IMR-90 (cell line): ENCODE measurements around the gene SMIM36. TPM values are rescaled to one million over a fixed set of nuclear protein-coding genes. Genes with fewer than 3 reads are reported as not detected.

ENCODE experiments used
- ATAC-seq: fragments of 200-7000 bp; cut with Tn5 transposase; 2 replicates; pipeline ENCODE4 v1.9.1; 2020; ENCODE audit warnings: low read depth, mild to moderate bottlenecking, moderate library complexity
- BruUV-seq: library from RNA; stranded (reverse); fragments of 400-500 nt; replicated peaks from 2 replicates; lab custom pipeline; 2021; lab: Mats Ljungman, UMichigan
- CTCF ChIA-PET: fragments of 300-600 bp; formaldehyde crosslinking; extraction: SDS; loops from one replicate; lab custom pipeline; 2021; ENCODE audit warnings: antibody characterized with exemption; lab: Yijun Ruan, JAX
- POLR2A ChIA-PET: fragments of 300-600 bp; sonication (Branson Sonifier 250); formaldehyde crosslinking; loops from one replicate; lab custom pipeline; 2022; ENCODE audit warnings: antibody characterized with exemption; ENCODE audit not compliant: unreplicated experiment; lab: Charles Lee
- DNase-seq: peaks from one replicate; pipeline ENCODE4 v3.0.0; 2013
- H2AFZ ChIP-seq: replicated peaks from 2 replicates; pipeline ENCODE3; 2013; ENCODE audit warnings: low read length, mild to moderate bottlenecking; ENCODE audit not compliant: poor library complexity
- H2AK5ac ChIP-seq: 2 replicates; pipeline ENCODE4 v1.6.1; 2013; ENCODE audit warnings: low read depth, low read length, inconsistent platforms
- H2AK9ac ChIP-seq: replicated peaks from 2 replicates; pipeline ENCODE3; 2013; ENCODE audit warnings: mild to moderate bottlenecking, low read depth, low read length, moderate library complexity; ENCODE audit not compliant: poor library complexity
- H2BK120ac ChIP-seq: 2 replicates; pipeline ENCODE4 v1.6.1; 2013; ENCODE audit warnings: low read depth, low read length, inconsistent platforms
- H2BK15ac ChIP-seq: 3 replicates; pipeline ENCODE4 v1.6.1; 2013; ENCODE audit warnings: low read depth, low read length, inconsistent platforms
- H2BK20ac ChIP-seq: 2 replicates; pipeline ENCODE4 v1.6.1; 2013; ENCODE audit warnings: low read depth, mild to moderate bottlenecking, inconsistent platforms, low read length, moderate library complexity
- H2BK5ac ChIP-seq: 2 replicates; pipeline ENCODE4 v1.6.1; 2013; ENCODE audit warnings: mild to moderate bottlenecking, low read depth, low read length, inconsistent platforms; ENCODE audit not compliant: poor library complexity, severe bottlenecking
- H3K14ac ChIP-seq: replicated peaks from 2 replicates; pipeline ENCODE4 v1.6.1; 2013; ENCODE audit warnings: low read depth, low read length, inconsistent platforms
- H3K18ac ChIP-seq: 2 replicates; pipeline ENCODE4 v1.6.1; 2013; ENCODE audit warnings: low read depth, low read length, control low read depth
- H3K23ac ChIP-seq: 2 replicates; pipeline ENCODE4 v1.6.1; 2013; ENCODE audit warnings: low read depth, low read length, inconsistent platforms
- H3K27ac ChIP-seq: 2 replicates; pipeline ENCODE4 v1.5.1; 2013; ENCODE audit warnings: mild to moderate bottlenecking, control low read depth, low read length; ENCODE audit not compliant: insufficient read depth
- H3K27me3 ChIP-seq: 2 replicates; pipeline ENCODE4 v1.6.1; 2013; ENCODE audit warnings: low read length; ENCODE audit not compliant: control insufficient read depth, insufficient read depth
- H3K36me3 ChIP-seq: 2 replicates; pipeline ENCODE4 v1.6.1; 2013; ENCODE audit warnings: low read length, mixed read lengths; ENCODE audit not compliant: control insufficient read depth, insufficient read depth
- H3K4ac ChIP-seq: 2 replicates; pipeline ENCODE4 v1.6.1; 2013; ENCODE audit warnings: low read depth, low read length, inconsistent platforms
- H3K4me1 ChIP-seq: 2 replicates; pipeline ENCODE4 v1.6.1; 2013; ENCODE audit warnings: low read length, mixed read lengths; ENCODE audit not compliant: control insufficient read depth, insufficient read depth
- H3K4me2 ChIP-seq: 2 replicates; pipeline ENCODE4 v1.6.1; 2013; ENCODE audit warnings: low read depth, mild to moderate bottlenecking, control low read depth, low read length, moderate library complexity
- H3K4me3 ChIP-seq: 2 replicates; pipeline ENCODE4 v1.5.1; 2013; ENCODE audit warnings: low read depth, mild to moderate bottlenecking, control low read depth, low read length, moderate library complexity; ENCODE audit not compliant: insufficient read depth
- H3K56ac ChIP-seq: 2 replicates; pipeline ENCODE4 v1.6.1; 2013; ENCODE audit warnings: low read length, inconsistent platforms; ENCODE audit not compliant: insufficient read depth; ENCODE audit errors: extremely low read depth
- H3K79me1 ChIP-seq, 2 experiments: 2 replicates each; pipeline ENCODE4 v1.6.1; 2013; ENCODE audit warnings: low read length in 2 of 2, inconsistent platforms in 1 of 2, low read depth in 1 of 2
- H3K9ac ChIP-seq: 2 replicates; pipeline ENCODE4 v1.6.1; 2013; ENCODE audit warnings: low read depth, low read length, control low read depth
- H3K9me1 ChIP-seq: 2 replicates; pipeline ENCODE4 v1.6.1; 2013; ENCODE audit warnings: low read length, inconsistent platforms; ENCODE audit not compliant: insufficient read depth
- H3K9me3 ChIP-seq: 2 replicates; pipeline ENCODE4 v1.6.1; 2013; ENCODE audit warnings: low read length; ENCODE audit not compliant: control insufficient read depth, insufficient read depth
- H4K20me1 ChIP-seq: 2 replicates; pipeline ENCODE4 v1.6.1; 2013; ENCODE audit warnings: low read length, inconsistent platforms; ENCODE audit not compliant: insufficient read depth
- H4K5ac ChIP-seq: 2 replicates; pipeline ENCODE4 v1.6.1; 2013; ENCODE audit warnings: mild to moderate bottlenecking, low read depth, low read length, control low read depth
- H4K8ac ChIP-seq, 2 experiments: 2 replicates each; pipeline ENCODE4 v1.6.1; 2013; ENCODE audit warnings: low read depth in 2 of 2, low read length in 2 of 2, control low read depth in 1 of 2, inconsistent platforms in 1 of 2
- H4K91ac ChIP-seq: 2 replicates; pipeline ENCODE4 v1.6.1; 2013; ENCODE audit warnings: low read depth, low read length, inconsistent platforms; ENCODE audit not compliant: insufficient read depth
- BHLHE40 ChIP-seq: fragments of 150-350 bp; IDR thresholded peaks from 2 replicates; pipeline ENCODE4 v1.6.1; 2016; ENCODE audit warnings: mild to moderate bottlenecking, low read depth, low read length
- CEBPB ChIP-seq: IDR thresholded peaks from 2 replicates; pipeline ENCODE4 v1.6.1; 2012; ENCODE audit warnings: low read depth, low read length, improper control_type of control experiment
- CHD1 ChIP-seq: IDR thresholded peaks from 2 replicates; pipeline ENCODE4 v1.6.1; 2012; ENCODE audit warnings: low read depth, low read length, improper control_type of control experiment
- ELK1 ChIP-seq: fragments of 150-350 bp; IDR thresholded peaks from 2 replicates; pipeline ENCODE4 v1.6.1; 2016; ENCODE audit warnings: low read depth, mild to moderate bottlenecking, low read length, moderate library complexity, borderline replicate concordance
- FOS ChIP-seq: fragments of 150-350 bp; IDR thresholded peaks from 2 replicates; pipeline ENCODE4 v1.6.1; 2016; ENCODE audit warnings: low read depth, low read length
- MAZ ChIP-seq: IDR thresholded peaks from 2 replicates; pipeline ENCODE4 v1.6.1; 2012; ENCODE audit warnings: low read depth, mild to moderate bottlenecking, low read length, improper control_type of control experiment, moderate library complexity, borderline replicate concordance
- MXI1 ChIP-seq: IDR thresholded peaks from 2 replicates; pipeline ENCODE4 v1.6.1; 2012; ENCODE audit warnings: low read depth, mild to moderate bottlenecking, low read length, moderate library complexity, borderline replicate concordance
- POLR2A ChIP-seq: IDR thresholded peaks from 2 replicates; pipeline ENCODE4 v1.6.1; 2012; ENCODE audit warnings: mild to moderate bottlenecking, low read depth, low read length
- RAD21 ChIP-seq: IDR thresholded peaks from 2 replicates; pipeline ENCODE4 v1.6.1; 2012; ENCODE audit warnings: low read length, improper control_type of control experiment
- RCOR1 ChIP-seq: IDR thresholded peaks from 2 replicates; pipeline ENCODE4 v1.6.1; 2012; ENCODE audit warnings: mild to moderate bottlenecking, low read length, improper control_type of control experiment; ENCODE audit not compliant: insufficient replicate concordance
- RFX5 ChIP-seq: IDR thresholded peaks from 2 replicates; pipeline ENCODE4 v1.8.0; 2012; ENCODE audit warnings: low read depth, mild to moderate bottlenecking, low read length, moderate library complexity
- SMC3 ChIP-seq: fragments of 150-350 bp; IDR thresholded peaks from 2 replicates; pipeline ENCODE4 v1.6.1; 2016; ENCODE audit warnings: low read depth, mild to moderate bottlenecking, antibody characterized with exemption, low read length, moderate library complexity
- USF2 ChIP-seq: fragments of 150-350 bp; IDR thresholded peaks from 2 replicates; pipeline ENCODE4 v1.6.1; 2017; ENCODE audit warnings: mild to moderate bottlenecking, antibody characterized with exemption, low read length, low read depth
- WGBS, 2 experiments: methylation state at CpG; one replicate each; pipeline versions ENCODE4 v1.1.5 to v1.1.7; 2013; ENCODE audit warnings: missing lambda C conversion rate in 2 of 2; ENCODE audit not compliant: insufficient read length in 1 of 2; ENCODE audit errors: extremely low coverage in 2 of 2; 5-methylcytosine and 5-hydroxymethylcytosine counted together
- dilution Hi-C: fragments of 300-500 bp; cut with HindIII; formaldehyde crosslinking; loops from one replicate; pipeline ENCODE4 v1.14.3; 2018; ENCODE audit warnings: low sequenced_read_pairs; ENCODE audit not compliant: unreplicated experiment
- in situ Hi-C: fragments of 300-500 bp; cut with MboI; formaldehyde crosslinking; loops from 3 replicates; pipeline ENCODE4 v1.14.3; 2019; ENCODE audit warnings: low sequenced_read_pairs, inconsistent platforms, mixed read lengths
- intact Hi-C: fragments of 100-400 bp; cut with micrococcal nuclease; formaldehyde crosslinking; loops from 2 replicates; pipeline ENCODE4 v1.10.0; 2022
- polyA plus RNA-seq, 3 experiments: library from polyadenylated mRNA; depleted of rRNA; stranded (reverse); fragments of >200 nt; gene quantifications; 2 replicates each; pipeline ENCODE4 v1.2.3, GENCODE V29; 2012; ENCODE audit warnings: low replicate concordance in 1 of 3
- total RNA-seq: library from RNA; depleted of rRNA; stranded (reverse); fragments of >200 nt; gene quantifications from 2 replicates; pipeline ENCODE4 v1.2.3, GENCODE V29; 2012
- TF ChIP-seq, protein P1 (sequence below): conservative IDR thresholded peaks from 2 replicates; pipeline ENCODE4 v1.5.1; 2012; ENCODE audit warnings: mild to moderate bottlenecking, low read depth, low read length, improper control_type of control experiment

The SMIM36 gene
- total and polyA plus RNA-seq, 2 of the 4 experiments (the other 2 are of a cell fraction), result not detected

- Histone ChIP-seq H4K91ac (no peak overlapping the region), H2BK15ac (no peak overlapping the region), H3K56ac (no peak overlapping the region), H2AFZ (no peak overlapping the region), H3K9me1 (peaks cover 3% of the 10 kb centered on the region; the same call in 1 of the 2 replicates), H3K4ac (no peak overlapping the region), H3K23ac (no peak overlapping the region), H2BK120ac (no peak overlapping the region), H4K8ac (no peak overlapping the region), H3K27me3 (no peaks in the 10 kb centered on the region), H3K18ac (no peak overlapping the region), H3K14ac (no peak overlapping the region), H4K5ac (no peak overlapping the region), H3K9ac (no peak overlapping the region), H3K9me3 (no peaks in the 10 kb centered on the region), H3K36me3 (peaks cover 7% of the 10 kb centered on the region), H2AK9ac (no peak overlapping the region), H2BK20ac (no peak overlapping the region), H3K79me1 (peaks cover 34 to 49% of the 10 kb centered on the region in 2 experiments), H3K4me3 (no peak overlapping the region), H2AK5ac (peak overlapping the region; percentile 50; the same call in 1 of the 2 replicates), H2BK5ac (no peak overlapping the region), H3K4me1 (peaks cover 3% of the 10 kb centered on the region), H3K4me2 (no peak overlapping the region), H3K27ac (no peak overlapping the region), H4K20me1 (0 out of 2 replicates have a peak, but pooled peaks cover 3% of the 10 kb centered on the region)
- BruUV-seq, result no TSS peak
- POLR2A ChIA-PET, result no interaction called here
- CTCF ChIA-PET, result interaction anchor here (1.0 to 1.5 kb wide), 2 partner anchors 15 to 63 kb away, joined by 3 read pairs; no protein-coding TSS in a partner anchor
- intact Hi-C loops, result no loop called here
- in situ Hi-C loops, result no loop called here
- no CpG with 5 or more reads among the region's 4 CpGs for WGBS, 2 experiments
- no peak for ATAC-seq
- no peak for DNase-seq
- dilution Hi-C loops, result no loop called here
- TF ChIP-seq RAD21 (no peak), CEBPB (no peak), CHD1 (no peak), ELK1 (no peak), MAZ (no peak), RFX5 (no peak), RCOR1 (no peak), SMC3 (no peak), POLR2A (no peak), USF2 (no peak), MXI1 (no peak), FOS (no peak), BHLHE40 (no peak)
- TF ChIP-seq, protein P1, sequence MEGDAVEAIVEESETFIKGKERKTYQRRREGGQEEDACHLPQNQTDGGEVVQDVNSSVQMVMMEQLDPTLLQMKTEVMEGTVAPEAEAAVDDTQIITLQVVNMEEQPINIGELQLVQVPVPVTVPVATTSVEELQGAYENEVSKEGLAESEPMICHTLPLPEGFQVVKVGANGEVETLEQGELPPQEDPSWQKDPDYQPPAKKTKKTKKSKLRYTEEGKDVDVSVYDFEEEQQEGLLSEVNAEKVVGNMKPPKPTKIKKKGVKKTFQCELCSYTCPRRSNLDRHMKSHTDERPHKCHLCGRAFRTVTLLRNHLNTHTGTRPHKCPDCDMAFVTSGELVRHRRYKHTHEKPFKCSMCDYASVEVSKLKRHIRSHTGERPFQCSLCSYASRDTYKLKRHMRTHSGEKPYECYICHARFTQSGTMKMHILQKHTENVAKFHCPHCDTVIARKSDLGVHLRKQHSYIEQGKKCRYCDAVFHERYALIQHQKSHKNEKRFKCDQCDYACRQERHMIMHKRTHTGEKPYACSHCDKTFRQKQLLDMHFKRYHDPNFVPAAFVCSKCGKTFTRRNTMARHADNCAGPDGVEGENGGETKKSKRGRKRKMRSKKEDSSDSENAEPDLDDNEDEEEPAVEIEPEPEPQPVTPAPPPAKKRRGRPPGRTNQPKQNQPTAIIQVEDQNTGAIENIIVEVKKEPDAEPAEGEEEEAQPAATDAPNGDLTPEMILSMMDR, result no peak
These were observed 93.6 kb downstream of the SMIM36 start for GRCh38 chr17:55417411-55418268.
